ENCODE results near the gene COL19A1. TPM values are rescaled to one million over a fixed set of nuclear protein-coding genes. Genes with fewer than 3 reads are reported as not detected.
"Not testable (repeated sequence)": the region's sequence is repeated elsewhere in the genome, so short reads cannot be mapped to it uniquely, and the experiment has no call there.

The COL19A1 gene
- polyA plus RNA-seq, 4 donors, result 2.1 to 3.3 (median 3.1) TPM

- no peak for DNase-seq (ENCODE audit: low read depth in 4 of 4, low spot score in 2 of 4)
These were observed 28.4 kb downstream of the COL19A1 start for GRCh38 chr6:69894578-69895347.

- no peak for DNase-seq (ENCODE audit: low read depth in 4 of 4, low spot score in 2 of 4)
These were observed 29.0 kb downstream of the COL19A1 start for GRCh38 chr6:69895396-69895795.

- DNase-seq (ENCODE audit: low read depth in 4 of 4, low spot score in 2 of 4), result no peak
These were observed 34.5 kb downstream of the COL19A1 start for GRCh38 chr6:69900869-69901268.

- no peak for DNase-seq (ENCODE audit: low read depth in 4 of 4, low spot score in 2 of 4)
These were observed 35.0 kb downstream of the COL19A1 start for GRCh38 chr6:69901361-69901760.

- DNase-seq (ENCODE audit: low read depth in 4 of 4, low spot score in 2 of 4), result no peak
These were observed 41.7 kb downstream of the COL19A1 start for GRCh38 chr6:69907981-69908498.

- no peak for DNase-seq (ENCODE audit: low read depth in 4 of 4, low spot score in 2 of 4)
These were observed 47.0 kb downstream of the COL19A1 start for GRCh38 chr6:69913361-69913760.

- no peak for DNase-seq (ENCODE audit: low read depth in 4 of 4, low spot score in 2 of 4)
These were observed 47.7 kb downstream of the COL19A1 start for GRCh38 chr6:69914015-69914485.

- DNase-seq (ENCODE audit: low read depth in 4 of 4, low spot score in 2 of 4), result no peak
These were observed 49.0 kb downstream of the COL19A1 start for GRCh38 chr6:69915346-69915745.

- no peak for DNase-seq (ENCODE audit: low read depth in 4 of 4, low spot score in 2 of 4)
These were observed 51.5 kb downstream of the COL19A1 start for GRCh38 chr6:69917834-69918233.

GRCh38 chr6:69918813-69919475, 52.6 kb downstream of the COL19A1 start:
- no peak for DNase-seq (ENCODE audit: low read depth in 4 of 4, low spot score in 2 of 4)

- not testable (repeated sequence) for DNase-seq (ENCODE audit: low read depth in 4 of 4, low spot score in 2 of 4)
These were observed 54.7 kb downstream of the COL19A1 start for GRCh38 chr6:69921066-69921465.

- not testable (repeated sequence) for DNase-seq (ENCODE audit: low read depth in 4 of 4, low spot score in 2 of 4)
These were observed 55.3 kb downstream of the COL19A1 start for GRCh38 chr6:69921611-69922010.

- DNase-seq (ENCODE audit: low read depth in 4 of 4, low spot score in 2 of 4), result no peak
These were observed 60.4 kb downstream of the COL19A1 start for GRCh38 chr6:69926745-69927144.

GRCh38 chr6:69933239-69933638, 66.9 kb downstream of the COL19A1 start:
- DNase-seq (ENCODE audit: low read depth in 4 of 4, low spot score in 2 of 4), result no peak

- DNase-seq (ENCODE audit: low read depth in 4 of 4, low spot score in 2 of 4), result no peak
These were observed 68.7 kb downstream of the COL19A1 start for GRCh38 chr6:69935079-69935478.

- DNase-seq (ENCODE audit: low read depth in 4 of 4, low spot score in 2 of 4), result no peak
These were observed 70.5 kb downstream of the COL19A1 start for GRCh38 chr6:69936674-69937363.

- no peak for DNase-seq (ENCODE audit: low read depth in 4 of 4, low spot score in 2 of 4)
These were observed 71.2 kb downstream of the COL19A1 start for GRCh38 chr6:69937402-69938136.

- DNase-seq (ENCODE audit: low read depth in 4 of 4, low spot score in 2 of 4), result no peak
These were observed 76.1 kb downstream of the COL19A1 start for GRCh38 chr6:69942485-69942884.

- DNase-seq (ENCODE audit: low read depth in 4 of 4, low spot score in 2 of 4), result no peak
These were observed 78.8 kb downstream of the COL19A1 start for GRCh38 chr6:69945192-69945591.

- no peak for DNase-seq (ENCODE audit: low read depth in 4 of 4, low spot score in 2 of 4)
These were observed 82.2 kb downstream of the COL19A1 start for GRCh38 chr6:69948479-69949114.

Measured in left renal cortex interstitium (tissue), 4 donors.